H1 (cell line): ENCODE results near the gene EXOSC10. TPM values are rescaled to one million over a fixed set of nuclear protein-coding genes. Genes with fewer than 3 reads are reported as not detected.

Source experiments
- CTCF ChIA-PET: fragments of 300-600 bp; sonication (Branson Sonifier 250); formaldehyde crosslinking; loops from one replicate; lab custom pipeline; 2021; ENCODE audit not compliant: partially characterized antibody; lab: Charles Lee
- POLR2A ChIA-PET: fragments of 300-600 bp; sonication (Branson Sonifier 250); formaldehyde crosslinking; loops from one replicate; lab custom pipeline; 2021; ENCODE audit warnings: inconsistent platforms; ENCODE audit not compliant: partially characterized antibody; lab: Charles Lee
- DNase-seq, 2 experiments: peaks; one replicate each; pipeline versions ENCODE4 v3.0.0 to v3.0.0-alpha.2; 2010 to 2022; ENCODE audit warnings: low spot score in 2 of 2, low read depth in 1 of 2, mixed read lengths in 1 of 2
- FAIRE-seq: peaks from 2 replicates; lab custom pipeline; 2011; peaks lifted over from hg19 to GRCh38; lab: Jason Lieb, UNC
- H2AFZ ChIP-seq: 2 replicates; pipeline ENCODE4 v1.8.1; 2012; ENCODE audit warnings: low read length, inconsistent platforms
- H2AK5ac ChIP-seq: 2 replicates; pipeline ENCODE4 v1.6.1; 2013; ENCODE audit warnings: low read depth, low read length
- H2BK120ac ChIP-seq: replicated peaks from 2 replicates; pipeline ENCODE3; 2013; ENCODE audit warnings: low read depth, low read length, inconsistent platforms
- H2BK12ac ChIP-seq: 2 replicates; pipeline ENCODE4 v1.6.1; 2013; ENCODE audit warnings: low read depth, low read length
- H2BK15ac ChIP-seq: 2 replicates; pipeline ENCODE4 v1.6.1; 2013; ENCODE audit warnings: low read length
- H2BK20ac ChIP-seq: 2 replicates; pipeline ENCODE4 v1.6.1; 2013; ENCODE audit warnings: low read length
- H2BK5ac ChIP-seq: 2 replicates; pipeline ENCODE4 v1.6.1; 2013; ENCODE audit warnings: low read depth, low read length
- H3K14ac ChIP-seq: 2 replicates; pipeline ENCODE4 v1.6.1; 2013; ENCODE audit warnings: inconsistent platforms; ENCODE audit not compliant: insufficient read length
- H3K18ac ChIP-seq: 2 replicates; pipeline ENCODE4 v1.6.1; 2013; ENCODE audit warnings: low read length; ENCODE audit errors: extremely low read depth
- H3K23ac ChIP-seq: 2 replicates; pipeline ENCODE4 v1.6.1; 2013; ENCODE audit warnings: inconsistent platforms; ENCODE audit not compliant: insufficient read length
- H3K23me2 ChIP-seq: 2 replicates; pipeline ENCODE4 v1.6.1; 2013; ENCODE audit warnings: low read depth, low read length
- H3K27ac ChIP-seq: 2 replicates; pipeline ENCODE4 v1.6.1; 2011; ENCODE audit warnings: low read depth, low read length, inconsistent platforms
- H3K27me3 ChIP-seq, 4 experiments: replicated peaks in 1 of 4; 1 replicate in 1 of 4; 2 replicates in 3 of 4; pipeline versions ENCODE4 v1.6.1 to v1.8.1; 2011 to 2013; ENCODE audit warnings: low read length in 3 of 4, mild to moderate bottlenecking in 3 of 4, inconsistent platforms in 2 of 4, mixed read lengths in 2 of 4, moderate library complexity in 1 of 4; ENCODE audit not compliant: control insufficient read depth in 3 of 4, insufficient read depth in 3 of 4; ENCODE audit errors: extremely low read depth in 1 of 4
- H3K36me3 ChIP-seq, 4 experiments: 2 replicates each; pipeline versions ENCODE4 v1.6.1 to v1.8.1; 2011 to 2013; ENCODE audit warnings: mild to moderate bottlenecking in 4 of 4, low read length in 3 of 4, moderate library complexity in 2 of 4, control low read depth in 1 of 4, inconsistent platforms in 1 of 4; ENCODE audit not compliant: insufficient read depth in 4 of 4, control insufficient read depth in 2 of 4
- H3K4ac ChIP-seq: replicated peaks from 2 replicates; pipeline ENCODE3; 2013; ENCODE audit warnings: low read length, low read depth, mixed read lengths, inconsistent platforms; ENCODE audit not compliant: insufficient read length
- H3K4me1 ChIP-seq, 4 experiments: replicated peaks in 1 of 4; 1 replicate in 1 of 4; 2 replicates in 3 of 4; pipeline versions ENCODE4 v1.6.1 to v1.8.1; 2011 to 2013; ENCODE audit warnings: low read length in 3 of 4, inconsistent platforms in 2 of 4, mixed read lengths in 1 of 4; ENCODE audit not compliant: insufficient read depth in 4 of 4, control insufficient read depth in 3 of 4
- H3K4me2 ChIP-seq, 2 experiments: 2 replicates each; pipeline versions ENCODE4 v1.6.1 to v1.8.1; 2011 to 2013; ENCODE audit warnings: low read depth in 2 of 2, low read length in 2 of 2, control low read depth in 1 of 2, inconsistent platforms in 1 of 2, mild to moderate bottlenecking in 1 of 2; ENCODE audit not compliant: insufficient read depth in 1 of 2
- H3K4me3 ChIP-seq, 4 experiments: fragments of 200-600, 300-600 bp in 1 of 4; sonication (generic), shearing (Covaris generic), sonication (Bioruptor Twin) in 1 of 4; 2 replicates each; pipeline versions ENCODE4 v1.5.1 to v1.8.1; 2011 to 2016; ENCODE audit warnings: low read length in 4 of 4, low read depth in 3 of 4, control low read depth in 2 of 4, inconsistent platforms in 2 of 4, mild to moderate bottlenecking in 2 of 4, mixed read lengths in 1 of 4, moderate library complexity in 1 of 4; ENCODE audit not compliant: insufficient read depth in 2 of 4; ENCODE audit errors: extremely low read depth in 1 of 4
- H3K56ac ChIP-seq: replicated peaks from 2 replicates; pipeline ENCODE3; 2013; ENCODE audit warnings: low read depth, mild to moderate bottlenecking, mixed read lengths, low read length, inconsistent platforms; ENCODE audit not compliant: insufficient read length
- H3K79me1 ChIP-seq: 2 replicates; pipeline ENCODE4 v1.6.1; 2013; ENCODE audit warnings: low read depth, low read length, control low read depth
- H3K79me2 ChIP-seq, 2 experiments: 2 replicates each; pipeline versions ENCODE4 v1.6.1 to v1.8.1; 2012 to 2013; ENCODE audit warnings: low read length in 2 of 2, mild to moderate bottlenecking in 2 of 2, inconsistent platforms in 1 of 2; ENCODE audit not compliant: insufficient read depth in 2 of 2, control insufficient read depth in 1 of 2
- H3K9ac ChIP-seq, 4 experiments: replicated peaks in 1 of 4; 1 replicate in 1 of 4; 2 replicates in 3 of 4; pipeline versions ENCODE4 v1.6.1 to v1.8.1; 2011 to 2013; ENCODE audit warnings: low read depth in 3 of 4, low read length in 3 of 4, control low read depth in 2 of 4, mild to moderate bottlenecking in 2 of 4, moderate library complexity in 2 of 4, inconsistent platforms in 1 of 4; ENCODE audit errors: extremely low read depth in 1 of 4
- H3K9me3 ChIP-seq, 2 experiments: 2 replicates each; pipeline versions ENCODE4 v1.6.1 to v1.8.1; 2012 to 2013; ENCODE audit warnings: mild to moderate bottlenecking in 2 of 2, moderate library complexity in 2 of 2, control low read depth in 1 of 2, inconsistent platforms in 1 of 2, low read depth in 1 of 2, low read length in 1 of 2, mixed read lengths in 1 of 2; ENCODE audit not compliant: insufficient read depth in 2 of 2
- H4K20me1 ChIP-seq, 2 experiments: replicated peaks in 1 of 2; 2 replicates each; pipeline versions ENCODE3 to v1.8.1; 2011 to 2013; ENCODE audit warnings: inconsistent platforms in 2 of 2, low read length in 2 of 2, mild to moderate bottlenecking in 1 of 2; ENCODE audit not compliant: insufficient read depth in 2 of 2, control insufficient read depth in 1 of 2
- H4K5ac ChIP-seq: 2 replicates; pipeline ENCODE4 v1.6.1; 2013; ENCODE audit warnings: low read length, low read depth, mixed read lengths, inconsistent platforms; ENCODE audit not compliant: insufficient read length
- H4K8ac ChIP-seq: 2 replicates; pipeline ENCODE4 v1.8.0; 2013; ENCODE audit warnings: mild to moderate bottlenecking, moderate library complexity, low read length, inconsistent platforms; ENCODE audit not compliant: insufficient read depth; ENCODE audit errors: extremely low read depth
- H4K91ac ChIP-seq: replicated peaks from 2 replicates; pipeline ENCODE3; 2013; ENCODE audit warnings: low read length, mixed read lengths, inconsistent platforms; ENCODE audit not compliant: insufficient read length
- CREB1 ChIP-seq: IDR thresholded peaks from 2 replicates; pipeline ENCODE4 v1.6.1; 2012; ENCODE audit warnings: inconsistent platforms
- HDAC2 ChIP-seq, 2 experiments: fragments of 300-600 bp in 1 of 2; sonication (generic) in 1 of 2; IDR thresholded peaks; 2 replicates each; pipeline ENCODE4 v1.6.1; 2011 to 2012; ENCODE audit warnings: low read depth in 2 of 2, low read length in 2 of 2, mild to moderate bottlenecking in 2 of 2, moderate library complexity in 2 of 2, borderline replicate concordance in 1 of 2, inconsistent platforms in 1 of 2
- JUN ChIP-seq: IDR thresholded peaks from 2 replicates; pipeline ENCODE4 v1.6.1; 2011; ENCODE audit warnings: low read depth, mild to moderate bottlenecking, improper control_type of control experiment, low read length
- KDM4A ChIP-seq: IDR thresholded peaks from one replicate; pipeline ENCODE4 v1.7.1; 2012; ENCODE audit warnings: low read depth, mild to moderate bottlenecking, moderate library complexity, low read length, inconsistent platforms; ENCODE audit not compliant: severe bottlenecking
- MAX ChIP-seq: IDR thresholded peaks from 2 replicates; pipeline ENCODE4 v1.6.1; 2012; ENCODE audit warnings: inconsistent platforms
- POLR2A ChIP-seq, 2 experiments: IDR thresholded peaks; 1 replicate in 1 of 2; 2 replicates in 1 of 2; pipeline ENCODE4 v1.6.1; 2011; ENCODE audit warnings: low read depth in 2 of 2, low read length in 2 of 2, mild to moderate bottlenecking in 2 of 2; ENCODE audit errors: control extremely low read depth in 1 of 2
- RNF2 ChIP-seq: fragments of 200-900, 300-1000 bp; sonication (generic); IDR thresholded peaks from 2 replicates; pipeline ENCODE4 v1.7.1; 2016; ENCODE audit warnings: borderline replicate concordance, low read depth, mild to moderate bottlenecking, antibody characterized with exemption, low read length; ENCODE audit not compliant: poor library complexity, severe bottlenecking; ENCODE audit errors: missing control alignments
- SAP30 ChIP-seq: fragments of 300-600 bp; sonication (generic); IDR thresholded peaks from 2 replicates; pipeline ENCODE4 v1.7.1; 2012; ENCODE audit warnings: low read length, moderate library complexity, mild to moderate bottlenecking, inconsistent platforms; ENCODE audit not compliant: insufficient read depth, insufficient replicate concordance
- ZNF274 ChIP-seq: IDR thresholded peaks from 2 replicates; pipeline ENCODE4 v1.7.0; 2012; ENCODE audit warnings: low read length, borderline replicate concordance; ENCODE audit errors: extremely low read depth
- WGBS, 2 experiments: shearing (Covaris generic) in 1 of 2; methylation state at CpG; one replicate each; pipeline versions ENCODE4 v1.1.6 to v1.1.7; 2013 to 2015; ENCODE audit warnings: low lambda C conversion rate in 2 of 2, mixed read lengths in 2 of 2, inconsistent platforms in 1 of 2, low coverage in 1 of 2, missing lambda C conversion rate in 1 of 2; ENCODE audit not compliant: insufficient replicate concordance in 2 of 2, insufficient coverage in 1 of 2, insufficient read length in 1 of 2; ENCODE audit errors: extremely low coverage in 1 of 2, missing lambda C conversion rate in 1 of 2; 5-methylcytosine and 5-hydroxymethylcytosine counted together
- polyA plus RNA-seq, 7 experiments: library from polyadenylated mRNA; depleted of rRNA in 3 of 7; stranded (reverse) in 5 of 7; unstranded in 2 of 7; fragments of >200 nt in 5 of 7; fragments of 200-250 nt in 2 of 7; gene quantifications; 1 replicate in 5 of 7; 2 replicates in 1 of 7; 4 replicates in 1 of 7; pipeline versions ENCODE4 v1.2.1 to v1.2.3, GENCODE V29; 2011 to 2013; ENCODE audit warnings: missing spikeins in 2 of 7, mixed read lengths in 2 of 7
- total RNA-seq: library from RNA; stranded (reverse); fragmentation: NEBNext Ultra II Directional; extraction: Animal tissue kit (Norgen Biotek cat#: 25700); gene quantifications from 2 replicates; pipeline ENCODE4 v1.2.1, GENCODE V29; 2021

Gene EXOSC10
- total and polyA plus RNA-seq, 2 of the 8 experiments (the other 6 are each of a cell fraction or from before 2014, with no cell fraction given): 57.9 to 86.1 TPM

GRCh38 chr1:11059155-11059967 is 40.3 kb downstream of the EXOSC10 start:
- Histone ChIP-seq H2BK20ac (no peak overlapping the region), H3K18ac (peak overlapping the region; percentile 90), H4K8ac (peak overlapping the region; percentile 89), H3K14ac (no peak overlapping the region), H3K36me3 (peaks cover 7 to 28% (median 13%) of the 10 kb centered on the region in 4 experiments; a peak in 7 of 8 replicates), H2BK15ac (no peak overlapping the region), H3K79me1 (peaks cover 9% of the 10 kb centered on the region), H3K4ac (no peak overlapping the region), H3K79me2 (peaks cover 0 to 16% of the 10 kb centered on the region in 2 experiments; a peak in 2 of 4 replicates), H4K20me1 (peaks cover 3 to 7% of the 10 kb centered on the region in 2 experiments), H2AK5ac (no peak overlapping the region), H4K5ac (peak overlapping the region; percentile 65), H3K27me3 (no peaks in the 10 kb centered on the region), H3K27ac (no peak overlapping the region; the same call in 1 of the 2 replicates), H3K4me1 (peaks cover 0 to 12% (median 3%) of the 10 kb centered on the region in 4 experiments; a peak in 4 of 7 replicates), H2BK12ac (no peak overlapping the region), H3K9ac (peak overlapping the region; percentile 65 to 87 (median 72)), H3K4me3 (peak overlapping the region; percentile 70 to 98 (median 82)), H2BK120ac (no peak overlapping the region), H3K56ac (peak overlapping the region; percentile 38), H3K9me3 (no peaks in the 10 kb centered on the region), H2AFZ (no peak overlapping the region), H4K91ac (peak overlapping the region; percentile 58), H2BK5ac (no peak overlapping the region; the same call in 1 of the 2 replicates), H3K4me2 (peak overlapping the region; percentile 82 to 94), H3K23ac (no peak overlapping the region), H3K23me2 (peaks cover 14% of the 10 kb centered on the region)
- WGBS, 2 experiments: 4% methylated on average over 31 of the region's 72 CpGs; no CpG with 5 or more reads in 1 of the 2 experiments
- ChIA-PET CTCF (interaction anchor here (0.6 to 14.5 kb wide), 4 partner anchors 10 to 1452 kb away, joined by 3 to 168 read pairs (median 59); no protein-coding TSS in a partner anchor), POLR2A (interaction anchor here (1.0 to 6.5 kb wide), 12 partner anchors 7 to 204 kb away, joined by 3 to 44 read pairs (median 6); partner anchors contain the start of genes EXOSC10 and TARDBP)
- FAIRE-seq (no peak), DNase-seq (peak in 1 of 2 experiments; percentile 68)
- TF ChIP-seq ZNF274 (no peak), MAX (peak; percentile 47; the same call in 1 of the 2 replicates), KDM4A (peak; percentile 35), JUN (no peak), CREB1 (no peak), POLR2A (IDR thresholded peaks at IDR 0.05; ENCODE audit: control extremely low read depth in 1 of 2, low read depth in 2 of 2, low read length in 2 of 2) (no peak), HDAC2 (IDR thresholded peaks at IDR 0.05; ENCODE audit: borderline replicate concordance in 1 of 2, low read depth in 2 of 2, low read length in 2 of 2) (peak in 1 of 2 experiments; percentile 90; a peak in 2 of 4 replicates), RNF2 (no peak), SAP30 (peak; percentile 82)
